ENCODE data around the gene TTLL9. TPM values are rescaled to one million over a fixed set of nuclear protein-coding genes. Genes with fewer than 3 reads are reported as not detected.
A peak's percentile ranks its signal among the peaks of the same experiment; 100 is the strongest.

Gene TTLL9
- total RNA-seq, 1 donor from 2014 or later = 0.05 TPM

DNA sequence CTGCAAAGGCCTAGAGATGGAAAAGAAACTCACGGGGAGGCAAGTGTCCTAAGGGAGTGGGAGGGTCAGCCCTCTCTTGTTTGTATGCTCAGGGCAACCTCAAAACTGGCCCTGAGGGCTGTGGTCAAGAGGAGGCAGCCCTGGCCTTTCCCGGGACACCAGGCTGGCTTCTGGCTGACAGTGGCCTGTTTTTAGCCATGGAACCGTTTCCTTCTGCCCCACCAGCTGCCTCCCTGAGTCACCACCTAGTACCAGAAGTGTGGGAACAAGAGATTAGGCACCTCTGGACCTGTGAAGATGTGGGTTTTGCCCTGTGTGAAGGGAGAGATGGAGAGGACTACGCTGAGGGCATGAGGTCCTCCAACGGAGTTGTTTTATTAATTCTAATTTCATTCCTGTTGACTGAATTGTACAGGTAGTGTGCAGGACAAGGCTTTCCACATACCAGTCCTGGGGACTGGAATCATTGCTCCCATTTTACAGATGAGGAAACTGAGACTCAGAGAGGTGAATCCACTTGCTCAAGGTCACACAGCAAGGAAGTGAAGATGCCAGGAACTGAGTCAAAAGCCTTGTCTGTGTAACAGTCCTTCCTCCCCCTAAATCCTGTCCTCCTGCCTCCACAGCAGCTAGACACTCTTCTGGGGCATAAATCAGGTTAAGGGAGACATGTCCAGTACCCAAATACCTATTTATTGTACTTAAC lies 30.5 kb upstream of the TTLL9 start:
- Histone ChIP-seq H3K36me3 (no peaks in the 10 kb centered on the region), H3K27ac (replicated peaks) (peak overlapping the region; percentile 87), H3K9me3 (replicated peaks) (no peaks in the 10 kb centered on the region), H3K4me3 (no peak overlapping the region), H3K27me3 (ENCODE audit: low read depth) (peaks cover 5% of the 10 kb centered on the region), H3K4me1 (peaks cover 75% of the 10 kb centered on the region)
- no peak for DNase-seq
- intact Hi-C loops (cut with micrococcal nuclease) = no loop called here
- TF ChIP-seq, protein P1, sequence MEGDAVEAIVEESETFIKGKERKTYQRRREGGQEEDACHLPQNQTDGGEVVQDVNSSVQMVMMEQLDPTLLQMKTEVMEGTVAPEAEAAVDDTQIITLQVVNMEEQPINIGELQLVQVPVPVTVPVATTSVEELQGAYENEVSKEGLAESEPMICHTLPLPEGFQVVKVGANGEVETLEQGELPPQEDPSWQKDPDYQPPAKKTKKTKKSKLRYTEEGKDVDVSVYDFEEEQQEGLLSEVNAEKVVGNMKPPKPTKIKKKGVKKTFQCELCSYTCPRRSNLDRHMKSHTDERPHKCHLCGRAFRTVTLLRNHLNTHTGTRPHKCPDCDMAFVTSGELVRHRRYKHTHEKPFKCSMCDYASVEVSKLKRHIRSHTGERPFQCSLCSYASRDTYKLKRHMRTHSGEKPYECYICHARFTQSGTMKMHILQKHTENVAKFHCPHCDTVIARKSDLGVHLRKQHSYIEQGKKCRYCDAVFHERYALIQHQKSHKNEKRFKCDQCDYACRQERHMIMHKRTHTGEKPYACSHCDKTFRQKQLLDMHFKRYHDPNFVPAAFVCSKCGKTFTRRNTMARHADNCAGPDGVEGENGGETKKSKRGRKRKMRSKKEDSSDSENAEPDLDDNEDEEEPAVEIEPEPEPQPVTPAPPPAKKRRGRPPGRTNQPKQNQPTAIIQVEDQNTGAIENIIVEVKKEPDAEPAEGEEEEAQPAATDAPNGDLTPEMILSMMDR (IDR thresholded peaks at IDR 0.05; ENCODE audit: borderline replicate concordance) = no peak

DNA sequence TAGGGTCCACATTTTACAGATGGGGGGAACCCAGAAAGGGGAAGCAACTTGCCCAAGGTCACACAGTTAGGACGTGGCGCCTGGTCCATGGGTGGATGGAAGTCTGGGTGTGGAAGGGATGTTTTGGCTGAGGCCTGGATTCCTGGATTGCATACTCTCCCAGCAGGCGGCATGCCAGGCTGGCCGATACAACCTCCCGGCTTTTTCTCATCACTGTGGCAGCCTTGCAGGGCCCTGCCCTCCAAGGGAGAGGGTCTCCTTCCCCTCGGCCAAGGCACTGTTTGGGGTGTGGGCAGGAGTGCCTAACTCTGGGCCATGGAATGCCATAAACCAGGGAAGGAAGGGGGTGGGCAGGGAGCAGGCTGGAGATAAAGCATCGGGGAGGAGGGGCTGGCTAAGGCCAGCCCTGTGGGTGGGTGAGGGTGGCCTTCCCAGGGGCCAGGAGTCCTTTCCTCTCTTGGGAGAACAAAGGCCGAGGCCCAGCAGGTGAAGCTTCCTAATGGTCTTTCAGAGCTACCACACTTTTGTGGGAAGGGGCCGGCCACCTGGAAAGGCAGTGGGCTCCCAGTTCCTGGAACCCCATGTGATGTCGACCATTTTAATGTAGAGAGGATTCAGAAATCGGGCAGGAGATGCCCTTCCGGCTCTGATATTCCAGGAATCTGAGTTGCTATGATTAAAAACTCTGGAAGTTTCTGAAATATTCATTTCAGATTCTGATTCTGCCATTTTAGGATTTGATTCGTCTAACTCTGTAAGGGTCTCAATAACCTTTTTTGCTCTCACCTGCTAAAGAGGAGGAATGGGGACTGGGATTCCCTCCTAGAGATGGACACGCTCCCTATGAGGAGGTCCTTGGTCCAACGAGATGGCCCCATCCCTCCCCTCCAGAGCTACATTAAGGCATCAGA lies 29.3 kb upstream of the TTLL9 start:
- Histone ChIP-seq H3K4me3 (no peak overlapping the region), H3K4me1 (peaks cover 64% of the 10 kb centered on the region), H3K36me3 (no peaks in the 10 kb centered on the region), H3K27ac (replicated peaks) (peak overlapping the region; percentile 87), H3K27me3 (ENCODE audit: low read depth) (peaks cover 5% of the 10 kb centered on the region), H3K9me3 (replicated peaks) (no peaks in the 10 kb centered on the region)
- intact Hi-C loops (cut with micrococcal nuclease) = no loop called here
- TF ChIP-seq, protein P1 (IDR thresholded peaks at IDR 0.05; ENCODE audit: borderline replicate concordance) = no peak
- no peak for DNase-seq

DNA sequence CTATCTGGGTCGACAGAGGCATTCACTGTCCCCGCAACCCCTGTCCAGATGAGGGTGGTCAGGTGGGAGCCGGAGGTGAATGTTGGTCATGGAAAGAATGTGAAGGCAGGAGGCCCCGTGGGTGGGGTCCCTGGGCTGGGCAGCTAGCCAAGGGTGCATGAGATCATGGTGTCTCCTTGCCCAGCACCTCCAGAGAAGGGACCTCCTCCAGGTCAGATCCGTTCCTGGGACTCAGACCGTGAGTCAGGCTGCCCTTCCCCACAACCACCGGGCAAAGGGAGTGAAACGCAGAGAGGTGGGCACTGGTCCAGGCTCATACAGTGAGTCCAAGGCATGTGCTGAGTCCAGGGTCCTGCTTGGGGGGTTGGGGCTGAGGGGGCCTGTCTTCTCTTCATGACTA lies 28.5 kb upstream of the TTLL9 start:
- Histone ChIP-seq H3K4me3 (peak overlapping the region; percentile 64), H3K4me1 (peaks cover 59% of the 10 kb centered on the region)
- intact Hi-C loops (cut with micrococcal nuclease) = no loop called here

DNA sequence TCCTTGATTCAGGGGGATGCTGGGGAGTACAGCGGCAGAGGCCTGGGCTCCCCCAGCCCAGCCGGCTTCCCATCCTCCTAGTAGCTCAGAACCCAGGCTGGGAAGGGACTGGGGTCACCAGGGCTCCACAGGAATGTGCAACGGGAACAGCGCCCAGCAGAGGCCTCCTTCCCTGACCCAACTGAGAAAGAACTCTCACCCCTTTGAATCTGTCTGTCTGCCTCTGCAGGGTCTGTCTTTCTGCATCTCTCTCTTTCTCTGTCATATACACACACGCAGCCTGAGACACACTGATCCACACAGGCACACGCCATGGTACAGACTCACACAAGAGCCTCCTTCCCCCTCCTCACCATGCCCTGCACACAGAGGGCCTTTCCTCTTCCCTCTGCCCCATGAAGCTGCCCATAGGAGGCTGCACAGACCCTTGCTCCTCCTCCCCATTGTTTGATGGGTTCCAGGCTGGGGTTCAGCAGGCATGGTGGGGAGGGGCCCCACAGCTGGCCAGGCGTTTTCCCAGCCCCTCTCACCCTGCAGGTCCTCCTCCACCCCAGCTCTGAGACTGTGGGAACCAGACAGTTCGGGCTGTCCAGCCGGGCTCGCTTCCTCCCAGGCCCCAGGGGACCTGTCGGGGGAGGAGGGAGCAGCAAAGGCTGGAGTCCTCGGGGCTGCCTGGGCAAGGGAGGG lies 27.8 kb upstream of the TTLL9 start:
- Histone ChIP-seq H3K36me3 (no peaks in the 10 kb centered on the region), H3K27ac (replicated peaks) (peak overlapping the region; percentile 87), H3K9me3 (replicated peaks) (no peaks in the 10 kb centered on the region), H3K27me3 (ENCODE audit: low read depth) (peaks cover 5% of the 10 kb centered on the region), H3K4me1 (peaks cover 52% of the 10 kb centered on the region), H3K4me3 (peak overlapping the region; percentile 64)
- TF ChIP-seq, protein P1 (IDR thresholded peaks at IDR 0.05; ENCODE audit: borderline replicate concordance) = no peak
- DNase-seq = peak; percentile 77
- intact Hi-C loops (cut with micrococcal nuclease) = no loop called here

More for the DNA sequence above, 28.5 kb upstream of the TTLL9 start:
- DNase-seq = no peak
- Histone ChIP-seq H3K27me3 (ENCODE audit: low read depth) (peaks cover 5% of the 10 kb centered on the region), H3K9me3 (replicated peaks) (no peaks in the 10 kb centered on the region), H3K36me3 (no peaks in the 10 kb centered on the region), H3K27ac (replicated peaks) (peak overlapping the region; percentile 87)
- TF ChIP-seq, protein P1 (IDR thresholded peaks at IDR 0.05; ENCODE audit: borderline replicate concordance) = no peak

DNA sequence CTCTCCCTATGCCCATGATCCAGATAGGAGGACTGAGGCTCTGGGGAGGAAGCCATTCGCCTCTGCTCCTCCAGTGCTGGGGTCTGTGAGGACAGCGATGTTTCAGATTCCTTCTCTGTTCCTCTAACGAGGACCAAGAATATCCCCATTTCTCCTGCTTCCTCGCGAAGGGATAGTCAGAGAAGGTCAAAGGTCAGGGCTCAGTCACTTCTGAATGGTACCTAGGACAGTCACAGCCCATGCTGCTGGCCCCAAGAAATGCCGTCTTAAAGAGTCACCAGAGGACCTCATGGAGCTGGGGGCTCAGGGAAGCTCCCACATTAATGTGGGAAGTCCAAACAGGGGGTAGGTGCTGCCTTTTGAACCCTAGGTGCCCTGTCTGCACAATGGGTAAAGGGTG lies 27.1 kb upstream of the TTLL9 start:
- Histone ChIP-seq H3K27me3 (ENCODE audit: low read depth) (peaks cover 9% of the 10 kb centered on the region), H3K4me1 (peaks cover 46% of the 10 kb centered on the region), H3K36me3 (no peaks in the 10 kb centered on the region), H3K4me3 (peak overlapping the region; percentile 64), H3K9me3 (replicated peaks) (no peaks in the 10 kb centered on the region), H3K27ac (replicated peaks) (peak overlapping the region; percentile 87)
- intact Hi-C loops (cut with micrococcal nuclease) = no loop called here
- TF ChIP-seq, protein P1 (IDR thresholded peaks at IDR 0.05; ENCODE audit: borderline replicate concordance) = no peak
- DNase-seq = no peak

Measured in left ventricle myocardium inferior (tissue), 1 donor.